Cardiac fibroblast (primary cell): Measurements from ENCODE around the gene B3GNT7.

Experiments
- DNase-seq, 2 donors: peaks; one replicate each; pipeline versions ENCODE4 v3.0.0 to v3.0.0-alpha.2; 2010; ENCODE audit warnings: low read depth in 2 of 2
- H3K4me3 ChIP-seq, 2 donors: replicated peaks in 1 of 2; 1 replicate in 1 of 2; 2 replicates in 1 of 2; pipeline ENCODE4 v1.5.1; 2011; ENCODE audit warnings: low read depth in 2 of 2, low read length in 2 of 2, mild to moderate bottlenecking in 2 of 2, moderate library complexity in 1 of 2
- CTCF ChIP-seq: IDR thresholded peaks from one replicate; pipeline ENCODE4 v1.5.1; 2011; ENCODE audit warnings: low read depth, mild to moderate bottlenecking, low read length, inconsistent platforms

Gene B3GNT7

GRCh38 chr2:231359948-231360347 lies 35.6 kb upstream of the B3GNT7 start:
- TF ChIP-seq CTCF, result no peak
- no peak overlapping the region for H3K4me3 ChIP-seq
- no peak for DNase-seq

GRCh38 chr2:231360401-231360800 lies 35.1 kb upstream of the B3GNT7 start:
- H3K4me3 ChIP-seq, result no peak overlapping the region
- no peak for TF ChIP-seq CTCF
- no peak for DNase-seq

- no peak for TF ChIP-seq CTCF
- H3K4me3 ChIP-seq, result no peak overlapping the region
- DNase-seq, result no peak
These were observed 34.6 kb upstream of the B3GNT7 start for GRCh38 chr2:231360881-231361371.

GRCh38 chr2:231361701-231362554 lies 33.6 kb upstream of the B3GNT7 start:
- TF ChIP-seq CTCF, result no peak
- H3K4me3 ChIP-seq, result no peak overlapping the region
- no peak for DNase-seq

- no peak for TF ChIP-seq CTCF
- DNase-seq, result no peak
These were observed 32.8 kb upstream of the B3GNT7 start for GRCh38 chr2:231362555-231363184.

GRCh38 chr2:231364061-231364460 lies 31.4 kb upstream of the B3GNT7 start:
- H3K4me3 ChIP-seq, result no peak overlapping the region
- DNase-seq, result no peak

More at GRCh38 chr2:231362555-231363184, 32.8 kb upstream of the B3GNT7 start:
- H3K4me3 ChIP-seq, result no peak overlapping the region

More at GRCh38 chr2:231364061-231364460, 31.4 kb upstream of the B3GNT7 start:
- no peak for TF ChIP-seq CTCF
